HG03378 (cell line): Measurements from ENCODE around the gene BPIFB1.

Experiments used
- ATAC-seq: cut with Tn5 transposase; IDR thresholded peaks from one replicate; pipeline ENCODE4 v1.9.1; 2021; ENCODE audit warnings: mild to moderate bottlenecking, moderate library complexity; ENCODE audit not compliant: unreplicated experiment

The BPIFB1 gene

GRCh38 chr20:33291830-33292355, 8.9 kb downstream of the BPIFB1 start:
- ATAC-seq = no peak

- no peak for ATAC-seq
These were observed 13.2 kb downstream of the BPIFB1 start for GRCh38 chr20:33296206-33296605.

GRCh38 chr20:33298391-33298790, 15.4 kb downstream of the BPIFB1 start:
- ATAC-seq = no peak

GRCh38 chr20:33299111-33299603, 16.1 kb downstream of the BPIFB1 start:
- no peak for ATAC-seq

- no peak for ATAC-seq
These were observed 18.3 kb downstream of the BPIFB1 start for GRCh38 chr20:33301192-33301930.

- no peak for ATAC-seq
These were observed 20.6 kb downstream of the BPIFB1 start for GRCh38 chr20:33303595-33303994.

- ATAC-seq = no peak
These were observed 21.0 kb downstream of the BPIFB1 start for GRCh38 chr20:33304046-33304445.

- ATAC-seq = no peak
These were observed 22.6 kb downstream of the BPIFB1 start for GRCh38 chr20:33305589-33306057.

GRCh38 chr20:33306228-33306627, 23.2 kb downstream of the BPIFB1 start:
- ATAC-seq = no peak

GRCh38 chr20:33306807-33307206, 23.8 kb downstream of the BPIFB1 start:
- no peak for ATAC-seq

GRCh38 chr20:33308668-33309067, 25.7 kb downstream of the BPIFB1 start:
- ATAC-seq = no peak

- ATAC-seq = no peak
These were observed 26.6 kb downstream of the BPIFB1 start for GRCh38 chr20:33309631-33310030.

- ATAC-seq = no peak
These were observed 27.4 kb downstream of the BPIFB1 start for GRCh38 chr20:33310327-33310899.

GRCh38 chr20:33311011-33311410, 28.0 kb downstream of the BPIFB1 start:
- ATAC-seq = no peak

GRCh38 chr20:33311996-33312395, 29.0 kb downstream of the BPIFB1 start:
- no peak for ATAC-seq

- no peak for ATAC-seq
These were observed 29.6 kb downstream of the BPIFB1 start for GRCh38 chr20:33312583-33312982.

GRCh38 chr20:33313686-33314314, 30.8 kb downstream of the BPIFB1 start:
- ATAC-seq = no peak

- ATAC-seq = no peak
These were observed 33.3 kb downstream of the BPIFB1 start for GRCh38 chr20:33316343-33316742.

- ATAC-seq = no peak
These were observed 33.9 kb downstream of the BPIFB1 start for GRCh38 chr20:33316958-33317357.

- no peak for ATAC-seq
These were observed 34.5 kb downstream of the BPIFB1 start for GRCh38 chr20:33317424-33318095.

- no peak for ATAC-seq
These were observed 35.0 kb downstream of the BPIFB1 start for GRCh38 chr20:33318096-33318429.
